C4-2B (cell line): ENCODE data around the gene TRPV4.
A peak's percentile ranks its signal among the peaks of the same experiment; 100 is the strongest.

Source experiments
- H3K27ac ChIP-seq: fragments of 450-650 bp; 2 replicates; pipeline ENCODE4 v1.5.1; 2017
- ZFX ChIP-seq: fragments of 450-650 bp; IDR thresholded peaks from 2 replicates; pipeline ENCODE4 v1.6.1; 2017
- TF ChIP-seq, protein P1 (sequence below): fragments of 450-650 bp; conservative IDR thresholded peaks from 2 replicates; pipeline ENCODE4 v1.5.1; 2017; ENCODE audit warnings: mild to moderate bottlenecking

TRPV4 gene

DNA sequence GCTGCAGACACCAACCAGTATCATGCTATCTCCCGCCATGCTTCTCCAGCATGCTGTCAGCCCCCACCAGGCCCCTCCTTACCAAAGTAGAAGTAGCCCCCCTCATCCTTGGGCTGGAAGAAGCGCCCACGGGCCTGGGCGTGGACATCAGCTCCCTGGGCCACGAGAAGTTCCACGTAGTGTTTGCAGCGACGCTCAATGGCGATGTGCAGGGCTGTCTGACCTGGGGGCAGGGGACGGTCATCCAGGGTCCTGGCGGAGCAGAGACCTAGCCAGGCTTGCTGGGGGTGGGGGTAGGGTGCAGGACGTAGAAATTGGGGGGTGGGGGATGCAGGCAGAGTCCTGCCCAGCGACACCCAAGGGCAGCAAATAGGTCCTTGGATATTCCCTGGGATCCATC is 32.7 kb downstream of the TRPV4 start:
- H3K27ac ChIP-seq = no peak overlapping the region
- TF ChIP-seq ZFX = no peak
- TF ChIP-seq, protein P1, sequence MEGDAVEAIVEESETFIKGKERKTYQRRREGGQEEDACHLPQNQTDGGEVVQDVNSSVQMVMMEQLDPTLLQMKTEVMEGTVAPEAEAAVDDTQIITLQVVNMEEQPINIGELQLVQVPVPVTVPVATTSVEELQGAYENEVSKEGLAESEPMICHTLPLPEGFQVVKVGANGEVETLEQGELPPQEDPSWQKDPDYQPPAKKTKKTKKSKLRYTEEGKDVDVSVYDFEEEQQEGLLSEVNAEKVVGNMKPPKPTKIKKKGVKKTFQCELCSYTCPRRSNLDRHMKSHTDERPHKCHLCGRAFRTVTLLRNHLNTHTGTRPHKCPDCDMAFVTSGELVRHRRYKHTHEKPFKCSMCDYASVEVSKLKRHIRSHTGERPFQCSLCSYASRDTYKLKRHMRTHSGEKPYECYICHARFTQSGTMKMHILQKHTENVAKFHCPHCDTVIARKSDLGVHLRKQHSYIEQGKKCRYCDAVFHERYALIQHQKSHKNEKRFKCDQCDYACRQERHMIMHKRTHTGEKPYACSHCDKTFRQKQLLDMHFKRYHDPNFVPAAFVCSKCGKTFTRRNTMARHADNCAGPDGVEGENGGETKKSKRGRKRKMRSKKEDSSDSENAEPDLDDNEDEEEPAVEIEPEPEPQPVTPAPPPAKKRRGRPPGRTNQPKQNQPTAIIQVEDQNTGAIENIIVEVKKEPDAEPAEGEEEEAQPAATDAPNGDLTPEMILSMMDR = no peak

DNA sequence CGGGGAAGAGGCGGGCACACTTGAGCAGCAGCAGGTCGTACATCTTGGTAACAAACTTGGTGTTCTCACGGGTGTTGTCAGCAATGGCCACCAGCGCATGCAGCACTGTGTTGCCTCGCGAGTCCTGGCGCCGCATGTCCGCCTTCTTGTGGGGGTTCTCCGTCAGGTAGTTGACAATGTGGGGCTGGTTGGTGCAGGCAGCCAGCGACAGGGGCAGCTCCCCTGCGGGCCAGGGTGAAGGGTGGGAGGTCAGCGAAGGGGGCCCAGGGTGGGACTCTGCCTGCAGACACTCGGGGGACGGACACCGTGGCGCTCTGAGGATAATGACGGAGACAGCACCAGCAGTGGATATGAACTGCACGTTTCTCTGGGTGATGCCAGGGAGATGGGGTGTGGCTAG is 34.5 kb downstream of the TRPV4 start:
- no peak for TF ChIP-seq ZFX
- TF ChIP-seq, protein P1 = no peak
- H3K27ac ChIP-seq = no peak overlapping the region

DNA sequence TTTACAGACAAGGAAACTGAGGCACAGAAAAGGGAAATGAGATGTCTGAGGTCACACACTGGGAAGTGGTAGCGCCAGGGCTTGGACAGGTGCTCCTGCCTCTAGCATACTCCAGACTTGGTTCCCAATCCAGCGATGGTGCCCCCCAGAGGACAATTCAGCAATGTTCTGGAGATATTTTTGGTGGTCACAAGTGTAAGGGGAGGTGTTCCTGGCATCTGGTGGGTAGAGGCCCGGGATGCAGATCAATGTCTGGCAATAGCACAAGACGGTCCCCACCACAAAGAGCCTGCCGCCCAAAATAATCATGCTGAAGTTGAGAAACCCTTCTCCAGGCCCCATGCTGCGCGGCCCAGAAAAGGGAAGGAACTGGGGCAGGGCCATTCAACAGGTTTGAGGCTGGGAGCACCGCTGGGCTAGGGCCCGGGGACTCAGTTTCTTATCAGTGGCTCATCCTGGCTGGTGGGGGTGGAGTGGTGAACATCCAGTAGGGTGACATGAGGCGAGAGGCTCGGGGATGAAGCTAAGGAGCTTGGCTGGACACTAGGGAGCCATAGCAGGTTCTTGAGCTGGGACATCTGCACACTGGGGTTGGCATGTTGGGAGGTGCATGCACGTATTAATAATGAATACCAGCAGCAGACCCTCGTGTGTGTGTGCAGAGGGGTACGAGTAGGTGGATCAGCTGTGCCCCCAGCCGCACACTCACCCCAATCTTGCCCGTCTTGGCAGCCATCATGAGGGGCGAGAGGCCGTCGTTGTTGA is 35.1 kb downstream of the TRPV4 start:
- TF ChIP-seq, protein P1 = peak; percentile 24
- no peak for TF ChIP-seq ZFX
- no peak overlapping the region for H3K27ac ChIP-seq

DNA sequence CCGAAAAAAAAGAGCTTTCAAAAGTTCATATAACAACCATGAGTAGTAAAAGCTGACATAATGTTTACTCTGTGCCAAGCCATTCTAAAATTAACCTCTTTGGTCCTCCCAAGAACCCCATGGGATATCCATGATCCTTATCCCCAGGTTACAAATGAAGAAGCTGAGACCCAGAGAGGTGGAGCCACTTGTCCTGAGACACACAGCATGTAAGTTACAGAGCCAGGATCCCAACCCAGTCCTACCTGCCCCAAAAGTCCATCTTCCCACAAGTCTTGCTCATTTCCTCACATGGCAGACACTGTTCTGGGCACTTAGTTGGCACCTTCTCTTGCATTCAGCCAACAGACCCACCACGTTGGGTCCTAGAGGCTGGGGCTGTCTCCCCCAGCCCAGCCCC is 37.1 kb downstream of the TRPV4 start:
- TF ChIP-seq, protein P1 = no peak
- TF ChIP-seq ZFX = no peak
- H3K27ac ChIP-seq = no peak overlapping the region

DNA sequence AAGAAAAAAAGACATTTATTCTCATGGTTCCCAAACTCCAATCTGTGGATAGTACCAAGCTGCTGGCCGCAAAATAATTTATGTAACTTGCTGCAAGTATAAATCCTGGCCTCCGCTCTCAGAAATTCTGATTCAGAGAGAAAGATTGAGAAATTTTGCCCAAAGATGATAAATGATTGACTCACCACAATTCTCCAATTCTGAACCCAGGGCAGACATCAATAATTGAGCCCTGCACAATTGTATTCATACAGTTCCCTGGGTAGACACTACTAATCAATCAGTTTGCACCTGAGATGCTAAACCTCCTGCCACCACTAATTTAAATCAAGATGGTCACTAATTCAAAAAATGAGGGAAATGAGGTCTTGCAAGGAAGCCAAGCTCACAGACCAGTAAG is 38.2 kb downstream of the TRPV4 start:
- TF ChIP-seq, protein P1 = no peak
- no peak for TF ChIP-seq ZFX

DNA sequence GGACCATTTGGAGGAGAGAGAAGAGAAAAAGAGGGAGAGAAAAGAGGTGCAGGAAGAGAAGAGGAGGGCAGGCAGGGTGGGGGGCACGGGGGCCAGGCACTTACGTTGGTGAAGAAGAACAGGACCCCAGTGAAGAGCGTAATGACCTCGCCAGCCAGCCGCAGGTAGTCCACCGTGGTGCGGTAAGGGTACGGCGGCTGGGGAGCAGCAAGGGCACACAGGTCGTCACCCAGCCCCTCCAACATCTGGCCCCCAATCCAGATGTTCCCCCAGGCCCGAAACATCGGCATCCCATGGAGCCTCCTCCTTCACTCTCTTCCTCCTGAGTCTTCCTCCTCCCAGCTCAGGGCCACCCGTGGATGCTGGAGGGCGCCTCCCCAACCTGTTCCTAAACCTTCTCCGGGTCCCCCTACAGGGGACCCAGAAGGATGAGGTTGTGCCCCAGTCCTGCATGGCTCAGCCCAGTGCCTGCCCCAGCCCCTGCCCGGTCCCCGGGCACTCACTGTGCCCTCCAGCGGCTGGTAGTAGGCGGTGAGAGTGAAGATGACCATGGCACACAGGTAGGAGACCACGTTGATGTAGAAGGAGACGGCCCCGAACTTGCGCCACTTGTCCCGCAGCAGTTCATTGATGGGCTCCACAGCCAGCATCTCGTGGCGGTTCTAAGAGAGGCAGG is 39.2 kb downstream of the TRPV4 start:
- TF ChIP-seq ZFX = no peak
- TF ChIP-seq, protein P1 = no peak
- no peak overlapping the region for H3K27ac ChIP-seq

More for the DNA sequence above, 38.2 kb downstream of the TRPV4 start:
- H3K27ac ChIP-seq = no peak overlapping the region

DNA sequence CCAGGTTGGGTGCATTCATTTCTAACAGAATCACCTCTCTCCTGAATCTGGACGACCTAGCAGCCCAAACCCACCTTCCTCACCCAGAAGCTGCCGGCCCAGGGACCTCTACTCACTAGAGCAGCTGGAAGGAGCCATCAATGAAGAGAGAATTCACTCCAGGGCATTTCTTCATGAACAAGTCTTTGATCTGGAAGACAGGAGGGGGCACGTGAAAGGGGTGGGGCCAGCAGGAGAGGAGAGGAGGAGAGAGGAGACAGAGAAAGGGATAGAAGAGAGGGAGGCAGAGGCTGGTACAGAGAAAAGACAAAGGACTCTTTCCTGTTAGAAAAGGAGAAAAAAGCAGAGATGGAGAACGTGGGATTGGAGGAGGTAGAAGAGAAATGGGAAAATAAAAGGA is 39.8 kb downstream of the TRPV4 start:
- TF ChIP-seq, protein P1 = no peak
- no peak for TF ChIP-seq ZFX
- no peak overlapping the region for H3K27ac ChIP-seq
